HCT116 (cell line): ENCODE data around the gene PCNX1. TPM values are rescaled to one million over a fixed set of nuclear protein-coding genes. Genes with fewer than 3 reads are reported as not detected.

ENCODE experiments used
- ATAC-seq: fragments of 200-7000 bp; cut with Tn5 transposase; 2 replicates; pipeline ENCODE4 v1.9.1; 2020; ENCODE audit warnings: mild to moderate bottlenecking, moderate library complexity
- BruUV-seq: library from RNA; stranded (reverse); fragments of 400-500 nt; replicated peaks from 2 replicates; lab custom pipeline; 2021; lab: Mats Ljungman, UMichigan
- CTCF ChIA-PET: fragments of 300-600 bp; sonication (Branson Sonifier 250); formaldehyde crosslinking; loops from one replicate; lab custom pipeline; 2021; ENCODE audit warnings: antibody characterized with exemption; lab: Charles Lee
- POLR2A ChIA-PET: fragments of 300-600, 350-600 bp; sonication (Branson Sonifier 250); formaldehyde crosslinking; loops from one replicate; lab custom pipeline; 2021; ENCODE audit warnings: antibody characterized with exemption; lab: Charles Lee
- RAD21 ChIA-PET, 2 experiments: fragments of 300-600 bp; sonication (Branson Sonifier 250); formaldehyde crosslinking; loops; one replicate each; lab custom pipeline; 2023; ENCODE audit warnings: low total read pairs in 2 of 2; ENCODE audit not compliant: uncharacterized antibody in 2 of 2, unreplicated experiment in 2 of 2, low non-redundant PET in 1 of 2; lab: Charles Lee
- DNase-seq: peaks from one replicate; pipeline ENCODE4 v3.0.0-alpha.2; 2010; ENCODE audit warnings: low read depth, low spot score
- H2AFZ ChIP-seq: fragments of 200-600 bp; shearing (Covaris generic), sonication (generic); 2 replicates; pipeline ENCODE4 v1.6.1; 2017; ENCODE audit warnings: low read depth, mixed run types, mixed read lengths, antibody characterized with exemption, low read length; ENCODE audit not compliant: poor library complexity, severe bottlenecking
- H3K27ac ChIP-seq: 2 replicates; pipeline ENCODE4 v1.5.1; 2012; ENCODE audit warnings: low read depth, low read length
- H3K27me3 ChIP-seq: fragments of 200-600 bp; sonication (generic); 2 replicates; pipeline ENCODE4 v1.6.1; 2016; ENCODE audit warnings: mixed run types, low read length, mixed read lengths; ENCODE audit not compliant: insufficient read depth
- H3K36me3 ChIP-seq, 2 experiments: fragments of 200-500 bp in 1 of 2; fragments of 200-600 bp in 1 of 2; sonication (Bioruptor generic) in 1 of 2; sonication (generic) in 1 of 2; 2 replicates each; pipeline versions ENCODE4 v1.5.1 to v1.6.1; 2014 to 2016; ENCODE audit warnings: low read length in 2 of 2, inconsistent platforms in 1 of 2, mixed read lengths in 1 of 2, mixed run types in 1 of 2; ENCODE audit not compliant: insufficient read depth in 2 of 2, control insufficient read depth in 1 of 2
- H3K4me1 ChIP-seq, 2 experiments: fragments of 200-600 bp in 1 of 2; sonication (generic) in 1 of 2; 2 replicates each; pipeline versions ENCODE4 v1.5.1 to v1.6.1; 2012 to 2017; ENCODE audit warnings: low read length in 2 of 2, inconsistent platforms in 1 of 2, mild to moderate bottlenecking in 1 of 2, mixed read lengths in 1 of 2, mixed run types in 1 of 2, moderate library complexity in 1 of 2; ENCODE audit not compliant: insufficient read depth in 2 of 2, control insufficient read depth in 1 of 2
- H3K4me2 ChIP-seq: fragments of 200-600 bp; sonication (generic); 2 replicates; pipeline ENCODE4 v1.6.1; 2017; ENCODE audit warnings: mixed run types, low read length, mixed read lengths
- H3K4me3 ChIP-seq, 2 experiments: fragments of 200-600 bp in 1 of 2; sonication (generic) in 1 of 2; replicated peaks in 1 of 2; 2 replicates each; pipeline ENCODE4 v1.5.1; 2011 to 2016; ENCODE audit warnings: low read length in 2 of 2, control low read depth in 1 of 2, low read depth in 1 of 2, mild to moderate bottlenecking in 1 of 2, mixed read lengths in 1 of 2, mixed run types in 1 of 2
- H3K79me2 ChIP-seq: fragments of 200-600 bp; sonication (generic); 2 replicates; pipeline ENCODE4 v1.6.1; 2017; ENCODE audit warnings: mild to moderate bottlenecking, mixed run types, low read length, moderate library complexity, mixed read lengths; ENCODE audit not compliant: insufficient read depth
- H3K9ac ChIP-seq: fragments of 200-600 bp; sonication (generic); 2 replicates; pipeline ENCODE4 v1.6.1; 2016; ENCODE audit warnings: low read length, mixed read lengths
- H3K9me2 ChIP-seq: fragments of 200-600 bp; sonication (generic), shearing (Covaris generic); 2 replicates; pipeline ENCODE4 v1.6.1; 2017; ENCODE audit warnings: mixed run types, mild to moderate bottlenecking, moderate library complexity; ENCODE audit not compliant: insufficient read depth
- H3K9me3 ChIP-seq, 2 experiments: fragments of 200-500 bp in 1 of 2; fragments of 200-600 bp in 1 of 2; sonication (Bioruptor generic) in 1 of 2; sonication (generic) in 1 of 2; 2 replicates each; pipeline ENCODE4 v1.6.1; 2014 to 2017; ENCODE audit warnings: low read length in 2 of 2, mixed read lengths in 2 of 2, inconsistent platforms in 1 of 2, low read depth in 1 of 2, mild to moderate bottlenecking in 1 of 2, mixed run types in 1 of 2, moderate library complexity in 1 of 2; ENCODE audit not compliant: control insufficient read depth in 1 of 2, insufficient read depth in 1 of 2
- H4K20me1 ChIP-seq: fragments of 200-600 bp; sonication (generic), shearing (Covaris generic); 2 replicates; pipeline ENCODE4 v1.6.1; 2017; ENCODE audit warnings: mixed run types, mild to moderate bottlenecking, moderate library complexity; ENCODE audit not compliant: insufficient read depth
- CTCF ChIP-seq, 3 experiments: fragments of 200-600 bp in 1 of 3; sonication (generic) in 1 of 3; IDR thresholded peaks in 2 of 3; conservative IDR thresholded peaks in 1 of 3; 2 replicates each; pipeline ENCODE4 v1.5.1; 2012 to 2017; ENCODE audit warnings: low read depth in 2 of 3, low read length in 2 of 3, antibody characterized with exemption in 1 of 3, borderline replicate concordance in 1 of 3, control low read depth in 1 of 3, mild to moderate bottlenecking in 1 of 3, mixed read lengths in 1 of 3, mixed run types in 1 of 3, moderate library complexity in 1 of 3; ENCODE audit not compliant: insufficient read depth in 1 of 3
- EGR1 ChIP-seq: IDR thresholded peaks from 2 replicates; pipeline ENCODE4 v1.6.1; 2012; ENCODE audit warnings: low read depth
- EZH2 ChIP-seq: fragments of 200-600 bp; sonication (generic); IDR thresholded peaks from 2 replicates; pipeline ENCODE4 v1.6.1; 2017; ENCODE audit warnings: antibody characterized with exemption, mixed run types
- EZH2phosphoT487 ChIP-seq: fragments of 200-600 bp; IDR thresholded peaks from 2 replicates; pipeline ENCODE4 v1.6.1; 2018; ENCODE audit warnings: antibody characterized with exemption, borderline replicate concordance
- MAX ChIP-seq: IDR thresholded peaks from 2 replicates; pipeline ENCODE4 v1.6.1; 2012
- REST ChIP-seq: IDR thresholded peaks from 2 replicates; pipeline ENCODE4 v1.6.1; 2012; ENCODE audit warnings: low read depth
- YY1 ChIP-seq: IDR thresholded peaks from 2 replicates; pipeline ENCODE4 v1.6.1; 2011; ENCODE audit warnings: low read length, low read depth, moderate library complexity, mild to moderate bottlenecking; ENCODE audit not compliant: insufficient replicate concordance; ENCODE audit errors: extremely low read depth
- ZBTB33 ChIP-seq: IDR thresholded peaks from 2 replicates; pipeline ENCODE4 v1.6.1; 2011; ENCODE audit warnings: mild to moderate bottlenecking, low read length, moderate library complexity; ENCODE audit not compliant: insufficient replicate concordance; ENCODE audit errors: extremely low read depth
- ZFX ChIP-seq: fragments of 450-650 bp; IDR thresholded peaks from 2 replicates; pipeline ENCODE4 v1.6.1; 2017
- ZNF274 ChIP-seq: fragments of 200-500 bp; sonication (Bioruptor generic); IDR thresholded peaks from 2 replicates; pipeline ENCODE4 v1.6.1; 2014; ENCODE audit warnings: mild to moderate bottlenecking, low read depth, low read length, inconsistent platforms
- intact Hi-C: fragments of 100-400 bp; cut with micrococcal nuclease; formaldehyde crosslinking; loops from 2 replicates; pipeline ENCODE4 v1.10.0; 2022
- total RNA-seq: library from RNA; stranded (reverse); gene quantifications from one replicate; pipeline ENCODE4 v1.2.1, GENCODE V29; 2021; ENCODE audit not compliant: unreplicated experiment

PCNX1 gene
- total RNA-seq, 1 experiment from 2014 or later: 52.2 TPM

- H3K9me2 ChIP-seq: no peaks in the 10 kb centered on the region
- H3K36me3 ChIP-seq: peaks cover 0 to 4% of the 10 kb centered on the region in 2 experiments; a peak in 1 of 4 replicates
- H3K79me2 ChIP-seq: no peaks in the 10 kb centered on the region
- no peak for TF ChIP-seq CTCF (IDR thresholded peaks at IDR 0.05 in 2 of 3, conservative IDR thresholded peaks at IDR 0.05 in 1 of 3; ENCODE audit: borderline replicate concordance in 1 of 3, insufficient read depth in 1 of 3, low read depth in 2 of 3, low read length in 2 of 3)
- no peak for TF ChIP-seq YY1
- TF ChIP-seq EGR1: no peak
- TF ChIP-seq EZH2: no peak
- TF ChIP-seq REST: no peak
- TF ChIP-seq ZFX: no peak
- no peak for TF ChIP-seq ZNF274
- TF ChIP-seq EZH2phosphoT487: no peak
- no peak for TF ChIP-seq MAX
- TF ChIP-seq ZBTB33: no peak
- TF ChIP-seq, all 23 proteins: peak for 0
- CTCF ChIA-PET: interaction anchor here (1.1 to 1.8 kb wide), 2 partner anchors 11 to 12 kb away, joined by 3 to 10 read pairs; no protein-coding TSS in a partner anchor
- H3K9ac ChIP-seq: no peak overlapping the region
- H3K4me3 ChIP-seq: no peak overlapping the region
- POLR2A ChIA-PET: no interaction called here
- H3K27ac ChIP-seq: no peak overlapping the region
- intact Hi-C loops: no loop called here
- BruUV-seq: no TSS peak
- H2AFZ ChIP-seq: no peak overlapping the region
- H4K20me1 ChIP-seq: no peaks in the 10 kb centered on the region
- RAD21 ChIA-PET: no interaction called here
- no peaks in the 10 kb centered on the region for H3K27me3 ChIP-seq
- no peaks in the 10 kb centered on the region for H3K9me3 ChIP-seq
- H3K4me2 ChIP-seq: no peak overlapping the region
- ATAC-seq (no peak), DNase-seq (no peak)
- peaks cover 0 to 12% of the 10 kb centered on the region in 2 experiments; a peak in 2 of 4 replicates for H3K4me1 ChIP-seq
These were observed 208.0 kb downstream of the PCNX1 start for GRCh38 chr14:71115306-71115705.
